NCI-H2107 (cell line): ENCODE results near the gene GPR34.

ENCODE experiments used
- DNase-seq: peaks from one replicate; lab custom pipeline; 2025; lab: John Stamatoyannopoulos, UW

The GPR34 gene

GRCh38 chrX:41737065-41737464 is 48.3 kb downstream of the GPR34 start:
- DNase-seq, result no peak

DNA sequence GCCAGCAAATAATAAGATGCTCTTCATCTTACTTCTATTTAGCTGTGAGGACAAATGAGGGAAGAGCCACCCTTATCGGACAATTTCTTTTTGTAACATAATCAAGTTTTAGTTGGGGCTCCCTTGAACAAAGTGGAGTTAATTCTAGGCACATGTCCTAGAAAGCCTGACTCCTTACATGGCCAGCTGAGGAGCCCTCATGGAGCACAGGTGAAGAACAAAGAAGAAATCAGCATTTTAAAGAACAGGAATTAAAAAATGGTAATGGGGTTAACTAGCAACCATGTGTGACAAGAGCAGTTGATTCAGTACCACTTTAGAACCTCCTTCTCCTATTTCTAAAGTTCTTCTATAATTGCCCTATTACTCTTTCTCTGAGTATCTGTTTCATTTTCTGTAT is 51.1 kb downstream of the GPR34 start:
- DNase-seq, result no peak
